SK-N-SH (cell line): ENCODE results near the gene CLMN.

Source experiments
- POLR2AphosphoS5 ChIP-seq: IDR thresholded peaks from 2 replicates; pipeline ENCODE4 v1.6.1; 2012; ENCODE audit warnings: low read depth, low read length
- RCOR1 ChIP-seq: fragments of 150-350 bp; IDR thresholded peaks from 2 replicates; pipeline ENCODE4 v1.6.1; 2017; ENCODE audit warnings: antibody characterized with exemption, low read length
- SIN3A ChIP-seq: IDR thresholded peaks from 2 replicates; pipeline ENCODE4 v1.6.1; 2012; ENCODE audit warnings: low read depth, mild to moderate bottlenecking, low read length, moderate library complexity, borderline replicate concordance
- TAF1 ChIP-seq: IDR thresholded peaks from 2 replicates; pipeline ENCODE4 v1.6.1; 2012; ENCODE audit warnings: low read depth, mild to moderate bottlenecking, low read length, moderate library complexity, borderline replicate concordance
- YY1 ChIP-seq: IDR thresholded peaks from 2 replicates; pipeline ENCODE4 v1.4.0; 2012; ENCODE audit warnings: low read depth, mild to moderate bottlenecking
- TF ChIP-seq, protein P1 (sequence below): IDR thresholded peaks from 2 replicates; pipeline ENCODE4 v1.6.1; 2012; ENCODE audit warnings: mild to moderate bottlenecking, low read depth, low read length, moderate library complexity
- TF ChIP-seq, protein P2 (sequence below): fragments of 200-600 bp; sonication (generic); IDR thresholded peaks from 2 replicates; pipeline ENCODE4 v1.6.1; 2017; ENCODE audit warnings: antibody characterized with exemption, mild to moderate bottlenecking, moderate library complexity

DNA sequence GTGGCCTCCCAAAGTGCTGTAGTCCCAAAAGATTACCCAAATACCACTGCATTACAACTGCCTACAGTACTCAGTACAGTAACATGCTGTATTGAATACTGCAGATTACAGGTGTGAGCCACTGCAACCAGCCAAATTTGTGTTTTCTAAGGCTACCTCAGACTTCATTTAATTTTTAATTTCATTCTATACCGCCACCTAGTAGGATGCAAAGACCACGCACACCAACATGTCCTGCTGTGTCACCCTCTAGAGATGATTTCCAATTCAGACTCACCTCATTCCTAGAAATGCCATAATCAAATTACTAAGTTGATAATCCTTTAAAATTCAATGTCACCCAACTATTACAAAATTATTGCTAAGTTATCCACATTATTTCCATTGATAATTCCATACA lies 177.5 kb downstream of the CLMN start:
- TF ChIP-seq YY1 (no peak), TAF1 (no peak), RCOR1 (no peak), SIN3A (no peak), POLR2AphosphoS5 (no peak)
- TF ChIP-seq, protein P1, sequence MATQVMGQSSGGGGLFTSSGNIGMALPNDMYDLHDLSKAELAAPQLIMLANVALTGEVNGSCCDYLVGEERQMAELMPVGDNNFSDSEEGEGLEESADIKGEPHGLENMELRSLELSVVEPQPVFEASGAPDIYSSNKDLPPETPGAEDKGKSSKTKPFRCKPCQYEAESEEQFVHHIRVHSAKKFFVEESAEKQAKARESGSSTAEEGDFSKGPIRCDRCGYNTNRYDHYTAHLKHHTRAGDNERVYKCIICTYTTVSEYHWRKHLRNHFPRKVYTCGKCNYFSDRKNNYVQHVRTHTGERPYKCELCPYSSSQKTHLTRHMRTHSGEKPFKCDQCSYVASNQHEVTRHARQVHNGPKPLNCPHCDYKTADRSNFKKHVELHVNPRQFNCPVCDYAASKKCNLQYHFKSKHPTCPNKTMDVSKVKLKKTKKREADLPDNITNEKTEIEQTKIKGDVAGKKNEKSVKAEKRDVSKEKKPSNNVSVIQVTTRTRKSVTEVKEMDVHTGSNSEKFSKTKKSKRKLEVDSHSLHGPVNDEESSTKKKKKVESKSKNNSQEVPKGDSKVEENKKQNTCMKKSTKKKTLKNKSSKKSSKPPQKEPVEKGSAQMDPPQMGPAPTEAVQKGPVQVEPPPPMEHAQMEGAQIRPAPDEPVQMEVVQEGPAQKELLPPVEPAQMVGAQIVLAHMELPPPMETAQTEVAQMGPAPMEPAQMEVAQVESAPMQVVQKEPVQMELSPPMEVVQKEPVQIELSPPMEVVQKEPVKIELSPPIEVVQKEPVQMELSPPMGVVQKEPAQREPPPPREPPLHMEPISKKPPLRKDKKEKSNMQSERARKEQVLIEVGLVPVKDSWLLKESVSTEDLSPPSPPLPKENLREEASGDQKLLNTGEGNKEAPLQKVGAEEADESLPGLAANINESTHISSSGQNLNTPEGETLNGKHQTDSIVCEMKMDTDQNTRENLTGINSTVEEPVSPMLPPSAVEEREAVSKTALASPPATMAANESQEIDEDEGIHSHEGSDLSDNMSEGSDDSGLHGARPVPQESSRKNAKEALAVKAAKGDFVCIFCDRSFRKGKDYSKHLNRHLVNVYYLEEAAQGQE = no peak
- TF ChIP-seq, protein P2, sequence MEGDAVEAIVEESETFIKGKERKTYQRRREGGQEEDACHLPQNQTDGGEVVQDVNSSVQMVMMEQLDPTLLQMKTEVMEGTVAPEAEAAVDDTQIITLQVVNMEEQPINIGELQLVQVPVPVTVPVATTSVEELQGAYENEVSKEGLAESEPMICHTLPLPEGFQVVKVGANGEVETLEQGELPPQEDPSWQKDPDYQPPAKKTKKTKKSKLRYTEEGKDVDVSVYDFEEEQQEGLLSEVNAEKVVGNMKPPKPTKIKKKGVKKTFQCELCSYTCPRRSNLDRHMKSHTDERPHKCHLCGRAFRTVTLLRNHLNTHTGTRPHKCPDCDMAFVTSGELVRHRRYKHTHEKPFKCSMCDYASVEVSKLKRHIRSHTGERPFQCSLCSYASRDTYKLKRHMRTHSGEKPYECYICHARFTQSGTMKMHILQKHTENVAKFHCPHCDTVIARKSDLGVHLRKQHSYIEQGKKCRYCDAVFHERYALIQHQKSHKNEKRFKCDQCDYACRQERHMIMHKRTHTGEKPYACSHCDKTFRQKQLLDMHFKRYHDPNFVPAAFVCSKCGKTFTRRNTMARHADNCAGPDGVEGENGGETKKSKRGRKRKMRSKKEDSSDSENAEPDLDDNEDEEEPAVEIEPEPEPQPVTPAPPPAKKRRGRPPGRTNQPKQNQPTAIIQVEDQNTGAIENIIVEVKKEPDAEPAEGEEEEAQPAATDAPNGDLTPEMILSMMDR = no peak
